Left colon (tissue), 2 donors: ENCODE data around the gene CA12. TPM values are rescaled to one million over a fixed set of nuclear protein-coding genes. Genes with fewer than 3 reads are reported as not detected.
"Not testable (repeated sequence)": the region's sequence is repeated elsewhere in the genome, so short reads cannot be mapped to it uniquely, and the experiment has no call there.

ENCODE experiments used
- ATAC-seq: fragments of 200-7000 bp; cut with Tn5 transposase; one replicate; pipeline ENCODE4 v1.9.1; 2020; ENCODE audit warnings: mild to moderate bottlenecking, moderate library complexity
- DNase-seq, 2 donors: peaks; one replicate each; pipeline ENCODE4 v3.0.0-alpha.2; 2020
- intact Hi-C, 2 donors: fragments of 100-400 bp; cut with DNase I in 1 of 2; cut with micrococcal nuclease in 1 of 2; formaldehyde crosslinking; loops; one replicate each; pipeline versions ENCODE4 v1.11.2 to v1.14.0; 2022; cut with DNase I, micrococcal nuclease
- long read RNA-seq: library from polyadenylated mRNA; unstranded; transcript quantifications from one replicate; pipeline ENCODE4 v2.0.0, GENCODE V29; 2021
- total RNA-seq, 2 donors: library from RNA; stranded (reverse); fragmentation: NEBNext Ultra II Directional; extraction: Animal tissue kit (Norgen Biotek cat#: 25700); gene quantifications; one replicate each; pipeline ENCODE4 v1.2.1, GENCODE V29; 2021
- donor health status: DM: no; HTN: no; CAD: no.
- donor health status: DM: yes; HTN: yes; CAD: no.

Gene CA12
- total RNA-seq: 100 to 1,000 TPM; 255 to 397 TPM
- long read RNA-seq, full-length matches to known transcripts: 190 of 749 reads
- long read RNA-seq, partial matches to known transcripts: 405 of 749 reads
- long read RNA-seq, other reads (novel, unspliced or antisense): 154 of 749 reads

DNA sequence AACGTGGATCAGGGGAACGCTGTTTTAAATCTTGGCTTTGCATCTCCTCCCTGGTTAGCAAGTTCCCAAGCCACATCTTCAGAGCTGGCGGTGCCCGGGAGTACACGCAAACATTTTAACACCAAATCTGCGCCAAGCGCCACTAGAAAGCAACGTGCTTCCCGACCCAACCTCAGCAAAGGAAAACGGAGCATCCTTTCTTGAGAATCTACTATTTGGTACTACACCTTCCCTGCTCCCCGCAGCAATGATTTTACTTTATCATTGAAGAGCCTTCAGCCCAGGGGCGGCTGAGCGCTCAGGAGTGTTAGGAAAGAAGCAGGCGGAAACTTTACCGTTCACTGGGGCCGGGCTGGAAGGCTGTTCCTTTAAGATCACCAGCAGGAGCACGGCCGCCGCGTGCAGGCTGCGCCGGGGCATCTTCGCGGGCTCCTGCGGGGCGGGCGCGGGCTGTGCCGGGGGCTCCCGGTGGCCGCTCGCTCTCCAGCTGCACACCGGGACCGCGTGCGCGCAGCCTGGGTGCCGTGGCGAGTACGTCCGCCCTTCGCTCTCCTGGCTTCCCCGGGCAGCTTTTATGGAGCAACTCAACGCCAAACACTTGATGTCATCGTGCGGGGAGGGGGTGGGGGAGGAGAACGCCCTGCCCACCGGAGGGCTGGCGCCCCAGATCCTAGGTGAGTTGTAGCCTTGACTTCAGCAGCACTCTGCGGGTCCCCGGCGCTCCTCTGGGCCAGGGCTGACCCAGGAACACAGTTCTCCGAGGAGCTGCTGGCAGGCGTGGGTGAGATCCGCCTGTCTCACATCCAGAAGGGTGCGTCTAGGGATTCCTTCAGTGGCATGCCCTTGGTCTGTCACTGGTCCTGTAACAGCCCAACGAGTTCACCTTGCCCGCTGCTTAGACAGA lies at the start of gene CA12:
CA12 (minus strand) TSS at position 546 of the 904 bp plus-strand sequence; CDS start at position 420, 126 bp downstream.
- peak; percentile 74 for ATAC-seq
- intact Hi-C loops: no loop called here

DNA sequence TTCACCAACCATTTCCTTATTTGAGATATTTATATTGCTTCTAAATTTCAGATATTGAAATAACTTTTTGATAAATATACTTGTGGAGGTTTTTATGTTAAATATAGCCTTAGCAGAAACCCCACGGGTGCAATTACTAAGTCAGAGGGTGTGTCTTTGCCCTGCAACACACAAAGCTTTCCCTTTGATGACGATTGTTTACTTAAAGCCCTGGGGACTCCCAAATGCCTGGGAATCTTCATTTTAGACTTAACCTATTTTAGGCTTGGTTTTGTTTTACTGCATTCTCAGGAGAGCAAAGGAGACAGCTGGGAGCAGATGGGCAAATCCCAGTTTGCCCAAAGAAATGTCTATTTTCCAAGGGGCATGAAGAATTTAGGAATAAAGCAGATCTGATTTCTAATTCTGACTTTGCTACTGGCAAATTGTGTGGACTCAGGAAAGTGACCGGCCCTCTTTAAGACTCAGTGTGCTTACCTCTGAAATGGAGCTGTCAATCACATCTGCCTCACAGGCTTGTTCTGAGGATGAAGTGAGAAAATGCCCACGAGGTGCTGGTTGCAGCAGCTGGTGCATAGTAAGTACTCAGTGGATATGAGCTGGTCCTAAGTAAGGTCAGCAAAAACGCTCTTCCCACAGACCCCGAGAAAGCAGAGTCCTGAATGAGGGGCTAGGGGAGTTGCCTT lies 49.3 kb upstream of the CA12 start:
- ATAC-seq (no peak), DNase-seq (no peak)
- intact Hi-C loops: no loop called here

More for the DNA sequence above, at the start of gene CA12:
- peak; percentile 73 to 78 for DNase-seq

DNA sequence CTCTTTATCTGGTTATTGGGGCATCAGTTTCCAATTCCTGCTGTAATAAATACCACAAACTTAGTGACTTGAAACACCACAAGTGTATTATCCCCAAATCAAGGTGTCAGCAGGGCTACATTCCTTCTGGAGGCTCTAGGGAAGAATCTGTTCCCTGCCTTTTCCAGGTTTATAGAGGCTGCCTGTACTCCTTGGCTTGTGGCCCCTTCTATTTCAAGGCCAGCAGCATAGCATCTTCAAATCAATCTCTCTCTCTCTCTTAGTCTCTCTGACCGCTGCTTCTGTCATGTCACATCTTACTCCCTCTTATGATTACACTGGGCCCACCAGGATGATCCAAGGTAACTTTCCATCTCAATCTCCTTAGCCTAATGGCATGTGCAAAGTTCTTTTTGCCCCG lies 44.9 kb upstream of the CA12 start:
- no peak for DNase-seq
- no peak for ATAC-seq
- intact Hi-C loops: no loop called here

DNA sequence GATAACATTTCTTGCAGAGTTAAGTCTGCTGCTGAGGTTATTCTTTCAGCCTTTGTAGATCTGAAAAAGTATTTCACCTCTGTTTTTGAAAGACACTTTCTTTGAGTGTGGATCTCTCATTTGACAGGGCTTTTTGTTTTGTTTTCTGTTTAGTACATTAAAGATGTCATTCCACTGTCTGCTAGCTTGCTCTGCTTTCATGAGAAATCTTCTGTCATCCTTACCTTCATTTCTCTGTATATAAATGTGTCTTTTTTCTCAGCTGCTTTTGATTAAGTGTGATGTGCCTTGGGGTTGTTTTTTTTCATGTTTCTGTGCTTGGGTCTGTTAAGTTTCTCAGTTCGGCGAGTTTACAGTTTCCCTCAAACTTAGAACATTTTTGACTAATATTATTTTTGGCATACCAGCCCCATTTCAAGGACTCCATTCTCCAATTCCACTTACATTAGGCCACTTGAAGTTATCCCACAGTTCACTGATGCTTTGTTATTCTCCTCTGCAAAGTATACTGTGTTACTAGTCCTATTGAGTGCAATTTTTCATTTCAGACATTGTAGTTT lies 43.9 kb upstream of the CA12 start:
- no peak for ATAC-seq
- intact Hi-C loops: no loop called here
- DNase-seq: no peak

DNA sequence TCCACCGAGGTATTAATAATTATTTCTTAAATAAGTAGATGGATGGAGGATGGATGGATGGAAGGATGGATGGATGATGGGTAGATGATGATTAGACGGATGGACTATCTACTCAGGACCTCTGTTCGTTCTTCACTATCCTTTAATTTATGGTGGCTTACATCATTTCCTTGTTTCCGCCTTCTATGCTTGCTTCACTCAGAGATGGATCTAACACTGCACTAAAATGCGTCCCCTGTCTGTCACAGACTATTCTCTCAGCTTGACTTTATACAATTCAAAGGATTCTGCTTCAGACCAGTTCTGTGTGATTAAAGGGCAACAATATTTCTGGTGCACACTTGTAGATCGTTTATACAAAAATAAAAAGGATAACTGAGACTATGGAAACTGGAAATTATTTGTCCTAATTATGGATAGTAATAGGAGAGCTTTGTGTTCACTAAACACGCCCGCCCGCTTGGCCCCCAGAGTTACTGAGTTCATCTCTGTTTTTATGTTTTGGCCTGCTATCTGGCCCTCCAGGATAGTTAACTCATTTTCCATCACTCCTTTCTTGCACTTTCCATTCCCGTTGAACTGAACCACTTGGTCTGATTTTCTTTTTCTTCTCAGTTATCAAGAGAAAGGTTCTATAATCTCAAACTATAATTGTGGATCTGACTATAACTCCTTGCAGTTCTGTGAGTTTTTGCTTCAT lies 41.4 kb upstream of the CA12 start:
- ATAC-seq (no peak), DNase-seq (no peak)
- intact Hi-C loops: no loop called here

DNA sequence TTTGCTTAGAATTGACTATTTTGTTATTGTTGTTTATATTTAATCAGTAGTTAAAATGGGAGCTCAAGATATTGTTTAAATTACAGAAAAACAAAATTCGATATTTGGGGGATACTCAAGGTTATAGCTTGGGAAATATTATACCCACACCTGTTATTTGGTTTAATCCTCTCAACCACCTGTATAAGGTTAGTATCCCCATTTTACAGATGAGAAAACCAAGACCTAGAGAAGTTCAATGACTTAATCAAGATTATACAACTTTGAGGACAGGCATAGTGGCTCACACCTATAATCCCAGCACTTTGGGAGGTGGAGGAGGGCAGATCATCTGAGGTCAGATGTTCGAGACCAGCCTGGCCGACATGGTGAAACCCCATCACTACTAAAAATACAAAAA lies 39.8 kb upstream of the CA12 start:
- ATAC-seq: no peak
- intact Hi-C loops: no loop called here
- no peak for DNase-seq

DNA sequence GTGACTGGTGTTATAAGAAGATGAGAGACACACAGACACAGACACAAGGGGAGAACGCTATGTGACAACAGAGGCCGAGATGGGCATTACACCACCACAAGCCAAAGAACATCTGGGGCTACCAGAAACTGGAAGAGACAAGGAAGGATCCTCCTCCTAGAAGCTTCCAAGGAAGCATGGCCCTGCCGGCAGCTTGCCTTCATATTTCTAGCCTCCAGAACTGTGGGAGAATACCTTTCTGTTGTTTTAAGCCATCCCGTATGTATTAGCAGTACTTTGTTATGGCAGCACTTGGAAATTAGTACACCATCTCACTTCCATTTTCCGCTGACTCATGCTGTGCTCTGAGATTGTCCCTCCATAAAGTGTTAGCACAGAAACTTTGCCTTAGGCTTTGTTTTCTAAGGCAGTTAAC lies 38.7 kb upstream of the CA12 start:
- ATAC-seq (peak; percentile 96), DNase-seq (no peak)
- intact Hi-C loops: no loop called here

DNA sequence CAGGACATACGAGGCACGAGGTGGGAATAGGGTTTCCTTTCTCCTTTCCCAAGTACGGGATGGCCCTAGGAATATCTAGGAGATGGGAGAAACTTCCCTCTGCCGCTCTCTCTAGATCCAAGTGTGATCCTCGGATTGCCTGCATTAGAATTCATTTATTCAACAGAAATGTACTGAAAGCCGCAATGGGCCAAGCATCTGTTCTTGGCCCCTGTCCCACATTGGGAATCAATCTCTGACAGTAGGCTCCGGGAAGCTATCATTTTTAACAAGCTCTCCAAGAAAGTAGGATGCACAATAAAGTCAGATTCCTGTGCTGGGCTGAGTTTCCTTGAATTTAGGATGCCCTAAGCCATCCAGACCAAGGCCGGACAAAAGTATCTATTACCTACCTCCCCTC lies 37.2 kb upstream of the CA12 start:
- DNase-seq (no peak), ATAC-seq (no peak)
- intact Hi-C loops: no loop called here

DNA sequence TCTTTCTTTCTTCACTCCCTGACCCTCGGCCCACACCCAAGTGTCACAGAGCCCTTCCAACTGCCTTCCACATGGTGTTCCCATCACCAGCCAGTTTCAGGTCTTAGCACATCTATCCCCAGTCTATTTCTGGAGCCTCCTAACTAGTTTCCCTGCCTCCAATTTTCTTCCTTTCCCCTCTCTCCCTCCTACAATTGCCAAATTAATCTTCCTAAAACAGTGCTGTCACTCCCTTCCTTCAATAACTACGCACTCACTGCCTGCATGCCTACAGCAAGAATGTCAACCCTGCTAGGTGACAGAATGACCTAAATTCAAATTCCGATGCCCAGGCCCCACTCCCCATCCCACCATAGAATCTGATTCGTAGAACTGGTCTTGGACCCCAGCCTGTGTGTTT lies 36.1 kb upstream of the CA12 start:
- intact Hi-C loops: no loop called here
- DNase-seq (no peak), ATAC-seq (no peak)

DNA sequence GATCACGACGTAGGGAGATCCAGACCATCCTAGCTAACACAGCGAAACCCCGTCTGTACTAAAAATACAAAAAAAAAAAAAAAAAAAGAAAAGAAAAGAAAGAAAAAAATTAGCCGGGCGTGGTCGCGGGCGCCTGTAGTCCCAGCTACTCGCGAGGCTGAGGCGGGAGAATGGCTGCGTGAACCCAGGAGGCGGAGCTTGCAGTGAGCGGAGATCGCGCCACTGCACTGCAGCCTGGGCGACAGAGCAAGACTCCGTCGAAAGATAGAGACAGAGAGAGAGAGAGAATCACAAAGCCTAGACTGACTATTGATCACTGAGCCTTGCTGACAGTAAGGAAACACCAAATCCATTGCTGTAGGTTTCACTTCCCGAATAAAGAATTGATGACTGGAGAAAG lies 35.6 kb upstream of the CA12 start:
- DNase-seq, intact Hi-C loops, ATAC-seq: not testable (repeated sequence)

DNA sequence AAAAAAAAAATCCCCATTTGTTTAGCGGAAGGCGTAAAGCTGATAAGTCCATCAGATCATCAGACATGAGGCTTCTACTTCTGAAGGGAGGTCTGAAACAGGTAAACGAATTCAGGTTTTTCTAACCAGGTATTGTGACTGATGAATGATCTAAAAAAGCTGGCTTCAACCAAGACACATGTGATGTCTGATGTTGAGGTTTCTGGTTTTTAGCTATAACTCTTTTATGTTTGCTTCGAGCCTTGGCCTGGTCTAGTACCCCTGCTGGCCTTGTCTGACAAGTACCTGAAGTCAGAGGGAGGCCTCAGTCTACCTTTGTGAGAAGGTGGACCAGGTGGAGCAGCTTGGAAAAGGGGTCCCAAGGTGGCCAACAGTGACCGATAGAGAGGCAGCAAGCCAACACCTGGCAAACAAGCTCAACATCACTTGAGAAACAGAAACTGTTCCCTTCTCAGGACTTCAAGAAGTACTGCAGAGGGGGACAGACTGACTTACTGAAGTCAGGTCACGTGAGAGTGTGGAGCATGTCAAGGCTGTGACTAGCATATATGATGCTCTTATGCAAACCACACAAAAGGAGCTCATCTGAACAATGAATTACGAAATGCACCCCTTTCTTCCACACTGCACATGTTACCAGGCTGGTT lies 33.0 kb upstream of the CA12 start:
- no peak for ATAC-seq
- no peak for DNase-seq
- intact Hi-C loops: no loop called here

DNA sequence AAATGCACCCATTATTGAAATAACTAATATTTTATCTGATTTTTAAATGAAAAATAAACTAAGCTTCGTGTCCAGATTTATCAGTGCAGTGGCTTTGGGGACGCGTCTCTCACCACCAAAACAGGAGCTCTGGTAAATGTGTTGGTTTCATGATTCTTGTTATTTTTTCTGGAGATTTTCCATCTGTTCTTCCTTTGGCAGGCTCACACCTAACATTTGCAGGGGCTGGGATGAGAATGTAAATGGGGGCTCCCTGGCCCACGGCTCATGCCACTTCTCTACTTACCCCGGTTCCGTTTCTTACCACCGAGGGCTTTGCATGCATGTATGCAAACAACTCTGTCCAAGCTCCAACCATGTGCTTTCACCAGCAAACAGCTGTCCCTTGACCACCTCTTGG lies 30.9 kb upstream of the CA12 start:
- DNase-seq (no peak), ATAC-seq (no peak)
- intact Hi-C loops: no loop called here

DNA sequence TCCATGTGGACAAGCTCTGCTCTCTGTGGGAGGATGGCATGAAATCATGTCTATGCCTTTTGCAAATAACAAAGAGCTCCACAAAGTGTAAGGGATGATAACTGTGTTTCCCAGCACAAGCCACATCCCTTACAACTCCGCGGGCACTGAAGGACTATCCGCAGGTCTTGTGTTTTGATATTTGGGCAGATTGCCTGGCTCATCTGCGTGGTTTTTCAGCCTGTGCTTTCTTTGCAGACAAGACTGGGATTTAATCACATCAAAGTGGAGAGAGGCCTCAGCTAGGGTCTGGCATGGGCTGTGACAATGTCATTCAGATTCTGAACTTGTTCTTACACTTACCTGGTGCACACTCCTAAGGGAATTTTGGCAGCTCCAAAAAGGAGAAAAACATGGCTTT lies 30.2 kb upstream of the CA12 start:
- intact Hi-C loops: no loop called here
- no peak for ATAC-seq
- no peak for DNase-seq

DNA sequence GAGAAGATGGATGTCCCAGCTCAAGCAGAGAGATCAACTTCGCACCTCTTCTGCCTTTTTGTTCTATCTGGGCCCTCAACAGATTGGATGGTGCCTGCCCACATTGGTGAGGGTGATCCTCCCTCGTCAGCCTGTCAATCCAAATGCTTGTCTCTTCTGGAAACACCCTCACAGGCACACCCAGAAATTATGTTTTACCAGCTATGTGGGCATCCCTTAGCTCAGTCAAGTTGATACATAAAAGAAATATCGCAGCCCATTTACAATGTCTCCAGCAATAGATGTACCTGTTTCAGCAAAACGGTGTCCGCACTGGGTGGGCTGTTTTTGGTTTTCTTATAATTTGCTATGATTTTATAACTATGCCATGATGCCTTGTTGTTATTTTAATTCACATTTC lies 27.5 kb upstream of the CA12 start:
- intact Hi-C loops: no loop called here
- no peak for ATAC-seq
- no peak for DNase-seq

DNA sequence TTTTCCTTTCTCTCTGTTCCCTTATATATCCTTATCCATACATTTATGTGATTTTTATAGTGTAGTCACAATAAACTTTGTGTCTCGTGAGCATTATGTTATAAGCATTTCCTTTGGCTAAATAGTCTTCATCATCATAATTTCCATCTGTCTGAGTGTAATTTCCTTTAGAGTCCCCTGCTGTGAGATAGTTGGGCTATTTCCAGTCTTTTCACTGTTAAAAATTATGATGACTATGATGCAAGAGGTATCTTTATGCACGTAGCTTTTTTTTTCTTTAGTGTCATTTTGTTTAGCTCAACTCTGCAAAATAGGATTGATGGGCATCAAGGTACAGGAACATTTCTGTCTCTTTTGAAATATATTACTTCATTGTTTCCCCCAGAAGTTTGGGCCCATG lies 26.9 kb upstream of the CA12 start:
- intact Hi-C loops: no loop called here
- no peak for ATAC-seq

DNA sequence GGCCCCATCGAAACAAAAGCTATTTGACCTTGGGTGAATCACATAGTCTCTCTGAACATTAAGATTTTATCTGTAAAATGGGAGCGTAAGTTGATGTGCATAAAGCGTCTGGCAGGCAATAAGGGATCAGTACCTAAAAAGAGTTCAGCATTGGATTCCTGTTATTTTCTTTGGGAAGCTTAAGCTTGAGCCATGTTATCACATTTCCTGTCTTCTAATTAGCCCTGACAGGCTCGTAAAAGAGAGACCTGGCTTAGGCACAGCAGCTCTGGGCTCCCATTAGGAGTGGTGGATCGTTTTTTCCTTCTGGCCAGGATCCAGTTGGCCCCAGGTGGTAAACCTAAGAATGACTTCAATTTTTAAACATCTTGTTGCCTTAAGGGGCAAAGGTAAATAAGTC lies 26.0 kb upstream of the CA12 start:
- DNase-seq: no peak
- intact Hi-C loops: no loop called here
- peak; percentile 76 for ATAC-seq

More for the DNA sequence above, 26.9 kb upstream of the CA12 start:
- no peak for DNase-seq

DNA sequence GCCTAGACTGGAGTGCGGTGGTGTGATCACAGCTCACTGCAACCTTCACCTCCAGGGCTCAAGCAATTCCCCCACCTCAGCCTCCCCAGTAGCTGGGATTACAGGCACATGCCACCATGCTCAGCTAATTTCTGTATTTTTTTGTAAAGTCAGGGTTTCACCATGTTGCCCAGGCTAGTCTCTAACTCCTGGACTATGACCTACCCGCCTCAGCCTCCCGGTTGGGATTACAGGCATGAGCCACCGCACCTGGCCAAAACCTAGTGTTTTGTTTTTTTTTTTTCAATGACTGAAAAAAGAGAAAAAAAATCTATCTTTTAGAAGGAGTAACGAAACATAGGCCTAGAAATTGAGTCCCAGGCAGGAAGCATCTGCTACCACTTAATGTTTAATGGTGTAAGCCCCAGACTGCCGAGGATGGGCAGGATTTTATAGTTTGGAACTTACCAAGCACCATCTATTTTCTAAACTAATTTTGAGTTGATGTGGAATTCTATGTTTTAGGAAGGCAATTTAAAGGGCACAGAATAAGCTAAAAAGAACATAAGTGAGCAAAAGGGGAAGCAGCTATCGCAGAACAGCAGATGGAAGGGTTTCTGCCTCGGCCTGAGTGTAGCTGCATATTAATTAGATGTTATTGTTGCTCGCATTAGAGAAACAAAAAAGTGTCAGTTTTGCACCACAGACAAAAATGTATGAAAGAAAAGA lies 24.2 kb upstream of the CA12 start:
- ATAC-seq: no peak
- DNase-seq: no peak
- intact Hi-C loops: no loop called here

DNA sequence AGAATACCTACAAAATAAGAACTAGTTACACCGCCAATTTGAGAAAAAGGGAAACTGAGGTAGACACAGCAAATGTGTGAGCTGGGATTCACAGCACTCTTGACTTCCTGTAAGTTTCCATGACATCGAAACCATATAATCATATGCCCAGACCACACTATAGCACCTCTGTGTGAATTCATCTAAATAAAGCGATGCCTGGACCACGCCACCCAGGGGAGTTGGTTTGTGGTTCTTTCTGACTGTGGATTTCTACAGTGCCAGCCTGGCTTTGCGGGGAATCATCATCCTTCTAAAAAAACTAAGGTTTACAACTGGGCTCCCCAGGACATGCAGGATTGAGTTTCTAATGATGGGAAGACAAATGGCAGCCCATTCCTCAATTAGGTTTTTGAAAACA lies 23.5 kb upstream of the CA12 start:
- intact Hi-C loops: no loop called here
- no peak for ATAC-seq
- DNase-seq: no peak
